Measurements from ENCODE around the gene ORAI3.

GRCh38 chr16:30902029-30902972, 46.6 kb upstream of the ORAI3 start:
- TF ChIP-seq CTCF (IDR thresholded peaks at IDR 0.05) (peak in 4 of 5 experiments; percentile 40 to 89 (median 82)), EP300 (IDR thresholded peaks at IDR 0.05) (no peak), POLR2A (IDR thresholded peaks at IDR 0.05) (peak in 1 of 2 donors; percentile 4)
